IMR-90 (cell line): ENCODE measurements around the gene MERTK. TPM values are rescaled to one million over a fixed set of nuclear protein-coding genes. Genes with fewer than 3 reads are reported as not detected.

Experiments used
- ATAC-seq: fragments of 200-7000 bp; cut with Tn5 transposase; 2 replicates; pipeline ENCODE4 v1.9.1; 2020; ENCODE audit warnings: low read depth, mild to moderate bottlenecking, moderate library complexity
- BruUV-seq: library from RNA; stranded (reverse); fragments of 400-500 nt; replicated peaks from 2 replicates; lab custom pipeline; 2021; lab: Mats Ljungman, UMichigan
- CTCF ChIA-PET: fragments of 300-600 bp; formaldehyde crosslinking; extraction: SDS; loops from one replicate; lab custom pipeline; 2021; ENCODE audit warnings: antibody characterized with exemption; lab: Yijun Ruan, JAX
- POLR2A ChIA-PET: fragments of 300-600 bp; sonication (Branson Sonifier 250); formaldehyde crosslinking; loops from one replicate; lab custom pipeline; 2022; ENCODE audit warnings: antibody characterized with exemption; ENCODE audit not compliant: unreplicated experiment; lab: Charles Lee
- DNase-seq: peaks from one replicate; pipeline ENCODE4 v3.0.0; 2013
- H2AFZ ChIP-seq: replicated peaks from 2 replicates; pipeline ENCODE3; 2013; ENCODE audit warnings: low read length, mild to moderate bottlenecking; ENCODE audit not compliant: poor library complexity
- H2AK5ac ChIP-seq: 2 replicates; pipeline ENCODE4 v1.6.1; 2013; ENCODE audit warnings: low read depth, low read length, inconsistent platforms
- H2AK9ac ChIP-seq: replicated peaks from 2 replicates; pipeline ENCODE3; 2013; ENCODE audit warnings: mild to moderate bottlenecking, low read depth, low read length, moderate library complexity; ENCODE audit not compliant: poor library complexity
- H2BK120ac ChIP-seq: 2 replicates; pipeline ENCODE4 v1.6.1; 2013; ENCODE audit warnings: low read depth, low read length, inconsistent platforms
- H2BK15ac ChIP-seq: 3 replicates; pipeline ENCODE4 v1.6.1; 2013; ENCODE audit warnings: low read depth, low read length, inconsistent platforms
- H2BK20ac ChIP-seq: 2 replicates; pipeline ENCODE4 v1.6.1; 2013; ENCODE audit warnings: low read depth, mild to moderate bottlenecking, inconsistent platforms, low read length, moderate library complexity
- H2BK5ac ChIP-seq: 2 replicates; pipeline ENCODE4 v1.6.1; 2013; ENCODE audit warnings: mild to moderate bottlenecking, low read depth, low read length, inconsistent platforms; ENCODE audit not compliant: poor library complexity, severe bottlenecking
- H3K14ac ChIP-seq: replicated peaks from 2 replicates; pipeline ENCODE4 v1.6.1; 2013; ENCODE audit warnings: low read depth, low read length, inconsistent platforms
- H3K18ac ChIP-seq: 2 replicates; pipeline ENCODE4 v1.6.1; 2013; ENCODE audit warnings: low read depth, low read length, control low read depth
- H3K23ac ChIP-seq: 2 replicates; pipeline ENCODE4 v1.6.1; 2013; ENCODE audit warnings: low read depth, low read length, inconsistent platforms
- H3K27ac ChIP-seq: 2 replicates; pipeline ENCODE4 v1.5.1; 2013; ENCODE audit warnings: mild to moderate bottlenecking, control low read depth, low read length; ENCODE audit not compliant: insufficient read depth
- H3K27me3 ChIP-seq: 2 replicates; pipeline ENCODE4 v1.6.1; 2013; ENCODE audit warnings: low read length; ENCODE audit not compliant: control insufficient read depth, insufficient read depth
- H3K36me3 ChIP-seq: 2 replicates; pipeline ENCODE4 v1.6.1; 2013; ENCODE audit warnings: low read length, mixed read lengths; ENCODE audit not compliant: control insufficient read depth, insufficient read depth
- H3K4ac ChIP-seq: 2 replicates; pipeline ENCODE4 v1.6.1; 2013; ENCODE audit warnings: low read depth, low read length, inconsistent platforms
- H3K4me1 ChIP-seq: 2 replicates; pipeline ENCODE4 v1.6.1; 2013; ENCODE audit warnings: low read length, mixed read lengths; ENCODE audit not compliant: control insufficient read depth, insufficient read depth
- H3K4me2 ChIP-seq: 2 replicates; pipeline ENCODE4 v1.6.1; 2013; ENCODE audit warnings: low read depth, mild to moderate bottlenecking, control low read depth, low read length, moderate library complexity
- H3K4me3 ChIP-seq: 2 replicates; pipeline ENCODE4 v1.5.1; 2013; ENCODE audit warnings: low read depth, mild to moderate bottlenecking, control low read depth, low read length, moderate library complexity; ENCODE audit not compliant: insufficient read depth
- H3K56ac ChIP-seq: 2 replicates; pipeline ENCODE4 v1.6.1; 2013; ENCODE audit warnings: low read length, inconsistent platforms; ENCODE audit not compliant: insufficient read depth; ENCODE audit errors: extremely low read depth
- H3K79me1 ChIP-seq, 2 experiments: 2 replicates each; pipeline ENCODE4 v1.6.1; 2013; ENCODE audit warnings: low read length in 2 of 2, inconsistent platforms in 1 of 2, low read depth in 1 of 2
- H3K9ac ChIP-seq: 2 replicates; pipeline ENCODE4 v1.6.1; 2013; ENCODE audit warnings: low read depth, low read length, control low read depth
- H3K9me1 ChIP-seq: 2 replicates; pipeline ENCODE4 v1.6.1; 2013; ENCODE audit warnings: low read length, inconsistent platforms; ENCODE audit not compliant: insufficient read depth
- H3K9me3 ChIP-seq: 2 replicates; pipeline ENCODE4 v1.6.1; 2013; ENCODE audit warnings: low read length; ENCODE audit not compliant: control insufficient read depth, insufficient read depth
- H4K20me1 ChIP-seq: 2 replicates; pipeline ENCODE4 v1.6.1; 2013; ENCODE audit warnings: low read length, inconsistent platforms; ENCODE audit not compliant: insufficient read depth
- H4K5ac ChIP-seq: 2 replicates; pipeline ENCODE4 v1.6.1; 2013; ENCODE audit warnings: mild to moderate bottlenecking, low read depth, low read length, control low read depth
- H4K8ac ChIP-seq, 2 experiments: 2 replicates each; pipeline ENCODE4 v1.6.1; 2013; ENCODE audit warnings: low read depth in 2 of 2, low read length in 2 of 2, control low read depth in 1 of 2, inconsistent platforms in 1 of 2
- H4K91ac ChIP-seq: 2 replicates; pipeline ENCODE4 v1.6.1; 2013; ENCODE audit warnings: low read depth, low read length, inconsistent platforms; ENCODE audit not compliant: insufficient read depth
- BHLHE40 ChIP-seq: fragments of 150-350 bp; IDR thresholded peaks from 2 replicates; pipeline ENCODE4 v1.6.1; 2016; ENCODE audit warnings: mild to moderate bottlenecking, low read depth, low read length
- CEBPB ChIP-seq: IDR thresholded peaks from 2 replicates; pipeline ENCODE4 v1.6.1; 2012; ENCODE audit warnings: low read depth, low read length, improper control_type of control experiment
- CHD1 ChIP-seq: IDR thresholded peaks from 2 replicates; pipeline ENCODE4 v1.6.1; 2012; ENCODE audit warnings: low read depth, low read length, improper control_type of control experiment
- FOS ChIP-seq: fragments of 150-350 bp; IDR thresholded peaks from 2 replicates; pipeline ENCODE4 v1.6.1; 2016; ENCODE audit warnings: low read depth, low read length
- MAFK ChIP-seq: IDR thresholded peaks from 2 replicates; pipeline ENCODE4 v1.6.1; 2012; ENCODE audit warnings: low read depth, low read length, improper control_type of control experiment
- MAZ ChIP-seq: IDR thresholded peaks from 2 replicates; pipeline ENCODE4 v1.6.1; 2012; ENCODE audit warnings: low read depth, mild to moderate bottlenecking, low read length, improper control_type of control experiment, moderate library complexity, borderline replicate concordance
- MXI1 ChIP-seq: IDR thresholded peaks from 2 replicates; pipeline ENCODE4 v1.6.1; 2012; ENCODE audit warnings: low read depth, mild to moderate bottlenecking, low read length, moderate library complexity, borderline replicate concordance
- NFE2L2 ChIP-seq: fragments of 150-350 bp; IDR thresholded peaks from 2 replicates; pipeline ENCODE4 v1.6.1; 2016; ENCODE audit warnings: low read depth, mild to moderate bottlenecking, low read length
- POLR2A ChIP-seq: IDR thresholded peaks from 2 replicates; pipeline ENCODE4 v1.6.1; 2012; ENCODE audit warnings: mild to moderate bottlenecking, low read depth, low read length
- RAD21 ChIP-seq: IDR thresholded peaks from 2 replicates; pipeline ENCODE4 v1.6.1; 2012; ENCODE audit warnings: low read length, improper control_type of control experiment
- RCOR1 ChIP-seq: IDR thresholded peaks from 2 replicates; pipeline ENCODE4 v1.6.1; 2012; ENCODE audit warnings: mild to moderate bottlenecking, low read length, improper control_type of control experiment; ENCODE audit not compliant: insufficient replicate concordance
- RFX5 ChIP-seq: IDR thresholded peaks from 2 replicates; pipeline ENCODE4 v1.8.0; 2012; ENCODE audit warnings: low read depth, mild to moderate bottlenecking, low read length, moderate library complexity
- SMC3 ChIP-seq: fragments of 150-350 bp; IDR thresholded peaks from 2 replicates; pipeline ENCODE4 v1.6.1; 2016; ENCODE audit warnings: low read depth, mild to moderate bottlenecking, antibody characterized with exemption, low read length, moderate library complexity
- WGBS, 2 experiments: methylation state at CpG; one replicate each; pipeline versions ENCODE4 v1.1.5 to v1.1.7; 2013; ENCODE audit warnings: missing lambda C conversion rate in 2 of 2; ENCODE audit not compliant: insufficient read length in 1 of 2; ENCODE audit errors: extremely low coverage in 2 of 2; 5-methylcytosine and 5-hydroxymethylcytosine counted together
- dilution Hi-C: fragments of 300-500 bp; cut with HindIII; formaldehyde crosslinking; loops from one replicate; pipeline ENCODE4 v1.14.3; 2018; ENCODE audit warnings: low sequenced_read_pairs; ENCODE audit not compliant: unreplicated experiment
- in situ Hi-C: fragments of 300-500 bp; cut with MboI; formaldehyde crosslinking; loops from 3 replicates; pipeline ENCODE4 v1.14.3; 2019; ENCODE audit warnings: low sequenced_read_pairs, inconsistent platforms, mixed read lengths
- intact Hi-C: fragments of 100-400 bp; cut with micrococcal nuclease; formaldehyde crosslinking; loops from 2 replicates; pipeline ENCODE4 v1.10.0; 2022
- polyA plus RNA-seq, 3 experiments: library from polyadenylated mRNA; depleted of rRNA; stranded (reverse); fragments of >200 nt; gene quantifications; 2 replicates each; pipeline ENCODE4 v1.2.3, GENCODE V29; 2012; ENCODE audit warnings: low replicate concordance in 1 of 3
- total RNA-seq: library from RNA; depleted of rRNA; stranded (reverse); fragments of >200 nt; gene quantifications from 2 replicates; pipeline ENCODE4 v1.2.3, GENCODE V29; 2012
- TF ChIP-seq, protein P1 (sequence below): fragments of 150-350 bp; IDR thresholded peaks from 2 replicates; pipeline ENCODE4 v1.6.1; 2017; ENCODE audit warnings: mild to moderate bottlenecking, antibody characterized with exemption, low read length, low read depth
- TF ChIP-seq, protein P2 (sequence below): conservative IDR thresholded peaks from 2 replicates; pipeline ENCODE4 v1.5.1; 2012; ENCODE audit warnings: mild to moderate bottlenecking, low read depth, low read length, improper control_type of control experiment
- TF ChIP-seq, protein P3 (sequence below): fragments of 150-350 bp; IDR thresholded peaks from 2 replicates; pipeline ENCODE4 v1.6.1; 2016; ENCODE audit warnings: low read depth, mild to moderate bottlenecking, low read length, moderate library complexity, borderline replicate concordance

The MERTK gene
- total and polyA plus RNA-seq, 2 of the 4 experiments (the other 2 are of a cell fraction), result 0.36 to 0.62 TPM

DNA sequence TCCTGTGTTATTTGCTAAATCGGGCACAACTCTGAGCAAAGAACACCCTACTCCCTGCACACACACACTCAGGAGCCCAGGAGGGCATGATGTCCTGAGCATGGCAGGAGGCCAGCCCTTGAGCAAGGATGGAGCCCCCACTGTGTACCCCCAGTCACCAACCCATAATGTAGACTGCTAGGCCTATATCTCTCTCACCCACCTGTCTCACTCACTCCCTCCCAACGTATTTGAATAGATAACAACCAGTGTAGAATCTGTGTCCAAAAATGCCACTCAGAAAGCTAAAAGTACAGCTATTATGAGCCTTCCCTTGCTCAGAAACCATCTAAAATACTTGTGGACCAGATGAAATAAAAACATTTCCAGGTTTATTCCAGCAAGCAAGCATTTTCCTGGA lies 29.3 kb downstream of the MERTK start:
- H3K14ac ChIP-seq, result no peak overlapping the region
- ChIA-PET POLR2A (interaction anchor here (0.6 kb wide), 1 partner anchor 368 kb away, joined by 3 read pairs; no protein-coding TSS in a partner anchor), CTCF (no interaction called here)
- no peak overlapping the region for H3K4me2 ChIP-seq
- H3K56ac ChIP-seq, result no peak overlapping the region
- no peak overlapping the region for H3K27ac ChIP-seq
- H3K23ac ChIP-seq, result no peak overlapping the region
- H2BK120ac ChIP-seq, result no peak overlapping the region
- DNase-seq, result no peak
- in situ Hi-C loops, result no loop called here
- H3K9me3 ChIP-seq, result no peaks in the 10 kb centered on the region
- H2BK20ac ChIP-seq, result no peak overlapping the region
- WGBS, 2 experiments, result 80% methylated on average over 1 of the region's 2 CpGs; no CpG with 5 or more reads in 1 of the 2 experiments
- H3K9me1 ChIP-seq, result peaks cover under 1% of the 10 kb centered on the region; the same call in 1 of the 2 replicates
- no peak overlapping the region for H2AK5ac ChIP-seq
- H4K91ac ChIP-seq, result no peak overlapping the region
- ATAC-seq, result no peak
- H3K4me3 ChIP-seq, result no peak overlapping the region
- no peaks in the 10 kb centered on the region for H3K36me3 ChIP-seq
- no peaks in the 10 kb centered on the region for H4K20me1 ChIP-seq
- H3K18ac ChIP-seq, result no peak overlapping the region
- peaks cover 16% of the 10 kb centered on the region; the same call in 1 of the 2 replicates for H3K27me3 ChIP-seq
- TF ChIP-seq NFE2L2 (no peak), MAFK (no peak), MXI1 (no peak), BHLHE40 (no peak), RAD21 (no peak), RCOR1 (no peak), FOS (no peak), CHD1 (no peak), CEBPB (no peak), POLR2A (no peak), SMC3 (no peak), MAZ (no peak), RFX5 (no peak)
- TF ChIP-seq, protein P1, sequence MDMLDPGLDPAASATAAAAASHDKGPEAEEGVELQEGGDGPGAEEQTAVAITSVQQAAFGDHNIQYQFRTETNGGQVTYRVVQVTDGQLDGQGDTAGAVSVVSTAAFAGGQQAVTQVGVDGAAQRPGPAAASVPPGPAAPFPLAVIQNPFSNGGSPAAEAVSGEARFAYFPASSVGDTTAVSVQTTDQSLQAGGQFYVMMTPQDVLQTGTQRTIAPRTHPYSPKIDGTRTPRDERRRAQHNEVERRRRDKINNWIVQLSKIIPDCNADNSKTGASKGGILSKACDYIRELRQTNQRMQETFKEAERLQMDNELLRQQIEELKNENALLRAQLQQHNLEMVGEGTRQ, result no peak
- TF ChIP-seq, protein P2, sequence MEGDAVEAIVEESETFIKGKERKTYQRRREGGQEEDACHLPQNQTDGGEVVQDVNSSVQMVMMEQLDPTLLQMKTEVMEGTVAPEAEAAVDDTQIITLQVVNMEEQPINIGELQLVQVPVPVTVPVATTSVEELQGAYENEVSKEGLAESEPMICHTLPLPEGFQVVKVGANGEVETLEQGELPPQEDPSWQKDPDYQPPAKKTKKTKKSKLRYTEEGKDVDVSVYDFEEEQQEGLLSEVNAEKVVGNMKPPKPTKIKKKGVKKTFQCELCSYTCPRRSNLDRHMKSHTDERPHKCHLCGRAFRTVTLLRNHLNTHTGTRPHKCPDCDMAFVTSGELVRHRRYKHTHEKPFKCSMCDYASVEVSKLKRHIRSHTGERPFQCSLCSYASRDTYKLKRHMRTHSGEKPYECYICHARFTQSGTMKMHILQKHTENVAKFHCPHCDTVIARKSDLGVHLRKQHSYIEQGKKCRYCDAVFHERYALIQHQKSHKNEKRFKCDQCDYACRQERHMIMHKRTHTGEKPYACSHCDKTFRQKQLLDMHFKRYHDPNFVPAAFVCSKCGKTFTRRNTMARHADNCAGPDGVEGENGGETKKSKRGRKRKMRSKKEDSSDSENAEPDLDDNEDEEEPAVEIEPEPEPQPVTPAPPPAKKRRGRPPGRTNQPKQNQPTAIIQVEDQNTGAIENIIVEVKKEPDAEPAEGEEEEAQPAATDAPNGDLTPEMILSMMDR, result no peak
- TF ChIP-seq, protein P3, sequence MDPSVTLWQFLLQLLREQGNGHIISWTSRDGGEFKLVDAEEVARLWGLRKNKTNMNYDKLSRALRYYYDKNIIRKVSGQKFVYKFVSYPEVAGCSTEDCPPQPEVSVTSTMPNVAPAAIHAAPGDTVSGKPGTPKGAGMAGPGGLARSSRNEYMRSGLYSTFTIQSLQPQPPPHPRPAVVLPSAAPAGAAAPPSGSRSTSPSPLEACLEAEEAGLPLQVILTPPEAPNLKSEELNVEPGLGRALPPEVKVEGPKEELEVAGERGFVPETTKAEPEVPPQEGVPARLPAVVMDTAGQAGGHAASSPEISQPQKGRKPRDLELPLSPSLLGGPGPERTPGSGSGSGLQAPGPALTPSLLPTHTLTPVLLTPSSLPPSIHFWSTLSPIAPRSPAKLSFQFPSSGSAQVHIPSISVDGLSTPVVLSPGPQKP, result no peak
- intact Hi-C loops, result no loop called here
- no peak overlapping the region for H2BK5ac ChIP-seq
- BruUV-seq, result no TSS peak
- dilution Hi-C loops, result no loop called here
- H4K5ac ChIP-seq, result no peak overlapping the region
- no peak overlapping the region for H4K8ac ChIP-seq
- H3K4ac ChIP-seq, result no peak overlapping the region
- H3K79me1 ChIP-seq, result no peaks in the 10 kb centered on the region
- H2AK9ac ChIP-seq, result no peak overlapping the region
- H2BK15ac ChIP-seq, result no peak overlapping the region
- H2AFZ ChIP-seq, result no peak overlapping the region
- H3K9ac ChIP-seq, result no peak overlapping the region
- peaks cover 2% of the 10 kb centered on the region; the same call in 1 of the 2 replicates for H3K4me1 ChIP-seq
